Measurements from ENCODE around the gene GCHFR.

GCHFR gene

GRCh38 chr15:40767838-40768500 lies 4.1 kb downstream of the GCHFR start:
- 93 to 94% methylated on average over 29 of the region's 29 CpGs for WGBS, 2 experiments
- no peaks in the 10 kb centered on the region for H3K9me3 ChIP-seq (ENCODE audit: control insufficient read depth, low read length)

GRCh38 chr15:40768521-40769273 lies 4.8 kb downstream of the GCHFR start:
- H3K4me1 ChIP-seq (ENCODE audit: control insufficient read depth, insufficient read depth, low read length) = peaks cover 18% of the 10 kb centered on the region
- no peaks in the 10 kb centered on the region for H3K9me3 ChIP-seq (ENCODE audit: control insufficient read depth, low read length)
- WGBS, 2 experiments = 94 to 96% methylated on average over 21 of the region's 21 CpGs
- no peak overlapping the region for H3K4me3 ChIP-seq (ENCODE audit: insufficient read depth, low read depth, low read length)
- peaks cover 2% of the 10 kb centered on the region for H3K36me3 ChIP-seq (ENCODE audit: control insufficient read depth, insufficient read depth, low read length)
- peaks cover 16% of the 10 kb centered on the region for H3K27me3 ChIP-seq (ENCODE audit: control insufficient read depth, insufficient read depth, low read length, poor library complexity, severe bottlenecking)
- no peak overlapping the region for H3K27ac ChIP-seq (ENCODE audit: insufficient read depth, low read depth, low read length, poor library complexity, severe bottlenecking)

More at GRCh38 chr15:40767838-40768500, 4.1 kb downstream of the GCHFR start:
- no peak overlapping the region for H3K27ac ChIP-seq (ENCODE audit: insufficient read depth, low read depth, low read length, poor library complexity, severe bottlenecking)
- H3K4me1 ChIP-seq (ENCODE audit: control insufficient read depth, insufficient read depth, low read length) = peaks cover 18% of the 10 kb centered on the region
- no peak overlapping the region for H3K4me3 ChIP-seq (ENCODE audit: insufficient read depth, low read depth, low read length)
- H3K36me3 ChIP-seq (ENCODE audit: control insufficient read depth, insufficient read depth, low read length) = no peaks in the 10 kb centered on the region
- peaks cover 24% of the 10 kb centered on the region for H3K27me3 ChIP-seq (ENCODE audit: control insufficient read depth, insufficient read depth, low read length, poor library complexity, severe bottlenecking)

- peaks cover 8% of the 10 kb centered on the region for H3K27me3 ChIP-seq (ENCODE audit: control insufficient read depth, insufficient read depth, low read length, poor library complexity, severe bottlenecking)
- H3K4me1 ChIP-seq (ENCODE audit: control insufficient read depth, insufficient read depth, low read length) = peaks cover 18% of the 10 kb centered on the region
- H3K4me3 ChIP-seq (ENCODE audit: insufficient read depth, low read depth, low read length) = no peak within 1 kb of the TSS
- H3K27ac ChIP-seq (ENCODE audit: insufficient read depth, low read depth, low read length, poor library complexity, severe bottlenecking) = no peak within 1 kb of the TSS
- peaks cover 7% of the 10 kb centered on the region for H3K36me3 ChIP-seq (ENCODE audit: control insufficient read depth, insufficient read depth, low read length)
- 89 to 91% methylated on average over 28 of the region's 28 CpGs for WGBS, 2 experiments
- H3K9me3 ChIP-seq (ENCODE audit: control insufficient read depth, low read length) = no peaks in the 10 kb centered on the region
These were observed 5.6 kb downstream of the GCHFR start, which contains the start of gene C15orf62 for GRCh38 chr15:40769274-40770146. Gene C15orf62 (plus strand): TSS chr15:40769980. CDS start chr15:40770496, 516 bp downstream.

- peaks cover 12% of the 10 kb centered on the region for H3K36me3 ChIP-seq (ENCODE audit: control insufficient read depth, insufficient read depth, low read length)
- WGBS, 2 experiments = 88 to 90% methylated on average over 17 of the region's 17 CpGs
- H3K4me3 ChIP-seq (ENCODE audit: insufficient read depth, low read depth, low read length) = no peak overlapping the region
- no peak overlapping the region for H3K27ac ChIP-seq (ENCODE audit: insufficient read depth, low read depth, low read length, poor library complexity, severe bottlenecking)
- H3K9me3 ChIP-seq (ENCODE audit: control insufficient read depth, low read length) = no peaks in the 10 kb centered on the region
- H3K27me3 ChIP-seq (ENCODE audit: control insufficient read depth, insufficient read depth, low read length, poor library complexity, severe bottlenecking) = peaks cover under 1% of the 10 kb centered on the region
- H3K4me1 ChIP-seq (ENCODE audit: control insufficient read depth, insufficient read depth, low read length) = peaks cover 12% of the 10 kb centered on the region
These were observed 6.4 kb downstream of the GCHFR start for GRCh38 chr15:40770147-40770721.

GRCh38 chr15:40771242-40771641 lies 7.4 kb downstream of the GCHFR start:
- WGBS, 2 experiments = 94 to 97% methylated on average over 5 of the region's 5 CpGs
- Histone ChIP-seq H3K27me3 (ENCODE audit: control insufficient read depth, insufficient read depth, low read length, poor library complexity, severe bottlenecking) (no peaks in the 10 kb centered on the region), H3K4me1 (ENCODE audit: control insufficient read depth, insufficient read depth, low read length) (peaks cover 5% of the 10 kb centered on the region), H3K27ac (ENCODE audit: insufficient read depth, low read depth, low read length, poor library complexity, severe bottlenecking) (no peak overlapping the region), H3K9me3 (ENCODE audit: control insufficient read depth, low read length) (no peaks in the 10 kb centered on the region), H3K4me3 (ENCODE audit: insufficient read depth, low read depth, low read length) (no peak overlapping the region), H3K36me3 (ENCODE audit: control insufficient read depth, insufficient read depth, low read length) (peaks cover 14% of the 10 kb centered on the region)

GRCh38 chr15:40772014-40772413 lies 8.1 kb downstream of the GCHFR start:
- Histone ChIP-seq H3K27me3 (ENCODE audit: control insufficient read depth, insufficient read depth, low read length, poor library complexity, severe bottlenecking) (no peaks in the 10 kb centered on the region), H3K4me1 (ENCODE audit: control insufficient read depth, insufficient read depth, low read length) (no peaks in the 10 kb centered on the region), H3K36me3 (ENCODE audit: control insufficient read depth, insufficient read depth, low read length) (peaks cover 18% of the 10 kb centered on the region), H3K27ac (ENCODE audit: insufficient read depth, low read depth, low read length, poor library complexity, severe bottlenecking) (no peak overlapping the region), H3K4me3 (ENCODE audit: insufficient read depth, low read depth, low read length) (no peak overlapping the region), H3K9me3 (ENCODE audit: control insufficient read depth, low read length) (no peaks in the 10 kb centered on the region)
- 94 to 95% methylated on average over 12 to 13 of the region's 13 CpGs for WGBS, 2 experiments

GRCh38 chr15:40773496-40773895 lies 9.6 kb downstream of the GCHFR start:
- H3K4me3 ChIP-seq (ENCODE audit: insufficient read depth, low read depth, low read length) = no peak overlapping the region
- H3K36me3 ChIP-seq (ENCODE audit: control insufficient read depth, insufficient read depth, low read length) = peaks cover 19% of the 10 kb centered on the region
- no peak overlapping the region for H3K27ac ChIP-seq (ENCODE audit: insufficient read depth, low read depth, low read length, poor library complexity, severe bottlenecking)
- H3K4me1 ChIP-seq (ENCODE audit: control insufficient read depth, insufficient read depth, low read length) = no peaks in the 10 kb centered on the region
- H3K27me3 ChIP-seq (ENCODE audit: control insufficient read depth, insufficient read depth, low read length, poor library complexity, severe bottlenecking) = no peaks in the 10 kb centered on the region
- H3K9me3 ChIP-seq (ENCODE audit: control insufficient read depth, low read length) = no peaks in the 10 kb centered on the region
- WGBS, 2 experiments = 87 to 94% methylated on average over 8 of the region's 8 CpGs

GRCh38 chr15:40773902-40774301 lies 10.0 kb downstream of the GCHFR start:
- no peaks in the 10 kb centered on the region for H3K9me3 ChIP-seq (ENCODE audit: control insufficient read depth, low read length)
- no peak overlapping the region for H3K4me3 ChIP-seq (ENCODE audit: insufficient read depth, low read depth, low read length)
- H3K4me1 ChIP-seq (ENCODE audit: control insufficient read depth, insufficient read depth, low read length) = no peaks in the 10 kb centered on the region
- no peak overlapping the region for H3K27ac ChIP-seq (ENCODE audit: insufficient read depth, low read depth, low read length, poor library complexity, severe bottlenecking)
- peaks cover 22% of the 10 kb centered on the region for H3K36me3 ChIP-seq (ENCODE audit: control insufficient read depth, insufficient read depth, low read length)
- no peaks in the 10 kb centered on the region for H3K27me3 ChIP-seq (ENCODE audit: control insufficient read depth, insufficient read depth, low read length, poor library complexity, severe bottlenecking)
- 95% methylated on average over 6 of the region's 6 CpGs for WGBS, 2 experiments

- H3K4me1 ChIP-seq (ENCODE audit: control insufficient read depth, insufficient read depth, low read length) = no peaks in the 10 kb centered on the region
- H3K36me3 ChIP-seq (ENCODE audit: control insufficient read depth, insufficient read depth, low read length) = peaks cover 28% of the 10 kb centered on the region
- WGBS, 2 experiments = 94 to 96% methylated on average over 10 of the region's 10 CpGs
- no peak overlapping the region for H3K4me3 ChIP-seq (ENCODE audit: insufficient read depth, low read depth, low read length)
- H3K27me3 ChIP-seq (ENCODE audit: control insufficient read depth, insufficient read depth, low read length, poor library complexity, severe bottlenecking) = no peaks in the 10 kb centered on the region
- no peaks in the 10 kb centered on the region for H3K9me3 ChIP-seq (ENCODE audit: control insufficient read depth, low read length)
- H3K27ac ChIP-seq (ENCODE audit: insufficient read depth, low read depth, low read length, poor library complexity, severe bottlenecking) = no peak overlapping the region
These were observed 11.1 kb downstream of the GCHFR start for GRCh38 chr15:40775007-40775406.

All from ectodermal cell (in vitro differentiated cells).